ENCODE data around the gene NRM.
A peak's percentile ranks its signal among the peaks of the same experiment; 100 is the strongest.

NRM gene

DNA sequence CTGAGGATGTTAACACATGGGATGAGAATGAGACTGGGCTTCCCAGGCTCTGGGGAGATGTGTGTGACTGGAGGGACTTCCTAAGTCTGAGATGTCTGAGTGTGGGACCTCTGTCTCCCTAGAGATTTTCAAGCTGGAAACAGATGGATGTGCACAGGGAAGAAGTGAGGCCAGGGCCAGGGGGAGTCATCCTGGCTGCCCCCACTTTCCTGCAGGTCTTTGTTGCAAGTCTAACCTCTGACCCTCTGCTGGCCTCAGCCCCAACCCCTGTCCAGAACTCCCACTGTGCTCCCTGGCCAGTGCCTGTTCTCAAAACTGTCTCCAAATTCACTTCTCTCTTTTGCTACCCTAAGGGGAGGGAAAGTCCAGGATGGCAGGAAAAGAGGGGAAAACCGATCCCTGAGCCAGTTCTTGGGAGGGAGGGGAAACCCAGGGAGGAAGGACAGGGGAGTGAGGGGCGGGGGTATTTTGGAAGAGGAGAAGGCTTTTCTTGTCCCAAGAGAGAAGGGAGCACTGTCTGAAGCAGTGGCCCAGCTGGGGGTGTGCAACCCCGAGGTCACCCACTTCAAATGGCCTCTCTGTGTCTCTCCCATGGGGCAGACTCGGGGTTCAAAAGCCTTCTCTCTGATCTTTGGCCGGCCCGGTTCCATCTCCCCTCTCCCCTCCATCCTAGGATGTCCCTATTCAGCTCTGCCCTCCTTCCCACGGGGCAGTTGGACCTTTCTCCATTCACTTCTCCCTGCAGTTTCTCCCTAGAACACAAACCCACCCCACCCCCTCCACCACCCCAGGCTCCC lies 7.4 kb downstream of the NRM start:
- no peaks in the 10 kb centered on the region for H3K9me2 ChIP-seq (replicated peaks; ENCODE audit: insufficient read depth, low read length)
- H2AFZ ChIP-seq (ENCODE audit: low read depth, low read length, severe bottlenecking), result no peak overlapping the region
- H3F3A ChIP-seq (ENCODE audit: insufficient read depth), result peaks cover 66% of the 10 kb centered on the region
- no peaks in the 10 kb centered on the region for H4K20me1 ChIP-seq (ENCODE audit: low read depth, low read length)
- H3K27ac ChIP-seq (ENCODE audit: low read depth, low read length), result peak overlapping the region; percentile 94
- peaks cover 4% of the 10 kb centered on the region for H3K36me3 ChIP-seq (ENCODE audit: low read length)
- H3K4me2 ChIP-seq (ENCODE audit: low read depth, low read length, poor library complexity, severe bottlenecking), result peak overlapping the region; percentile 92
- peaks cover 74% of the 10 kb centered on the region for H3K79me2 ChIP-seq (ENCODE audit: insufficient read depth, low read length)
- no peaks in the 10 kb centered on the region for H3K9me3 ChIP-seq (ENCODE audit: insufficient read depth, low read length)
- TF ChIP-seq, protein P1, sequence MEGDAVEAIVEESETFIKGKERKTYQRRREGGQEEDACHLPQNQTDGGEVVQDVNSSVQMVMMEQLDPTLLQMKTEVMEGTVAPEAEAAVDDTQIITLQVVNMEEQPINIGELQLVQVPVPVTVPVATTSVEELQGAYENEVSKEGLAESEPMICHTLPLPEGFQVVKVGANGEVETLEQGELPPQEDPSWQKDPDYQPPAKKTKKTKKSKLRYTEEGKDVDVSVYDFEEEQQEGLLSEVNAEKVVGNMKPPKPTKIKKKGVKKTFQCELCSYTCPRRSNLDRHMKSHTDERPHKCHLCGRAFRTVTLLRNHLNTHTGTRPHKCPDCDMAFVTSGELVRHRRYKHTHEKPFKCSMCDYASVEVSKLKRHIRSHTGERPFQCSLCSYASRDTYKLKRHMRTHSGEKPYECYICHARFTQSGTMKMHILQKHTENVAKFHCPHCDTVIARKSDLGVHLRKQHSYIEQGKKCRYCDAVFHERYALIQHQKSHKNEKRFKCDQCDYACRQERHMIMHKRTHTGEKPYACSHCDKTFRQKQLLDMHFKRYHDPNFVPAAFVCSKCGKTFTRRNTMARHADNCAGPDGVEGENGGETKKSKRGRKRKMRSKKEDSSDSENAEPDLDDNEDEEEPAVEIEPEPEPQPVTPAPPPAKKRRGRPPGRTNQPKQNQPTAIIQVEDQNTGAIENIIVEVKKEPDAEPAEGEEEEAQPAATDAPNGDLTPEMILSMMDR (IDR thresholded peaks at IDR 0.05; ENCODE audit: insufficient read depth, low read length, poor library complexity, severe bottlenecking), result no peak
- TF ChIP-seq EZH2phosphoT487 (conservative IDR thresholded peaks at IDR 0.05; ENCODE audit: low read length), result no peak
- H3K27me3 ChIP-seq (ENCODE audit: low read length), result no peaks in the 10 kb centered on the region
- peak overlapping the region; percentile 91 for H3K4me3 ChIP-seq (ENCODE audit: insufficient read depth, low read length, poor library complexity, severe bottlenecking)
- peak overlapping the region; percentile 82 for H3K9ac ChIP-seq (ENCODE audit: low read length)

DNA sequence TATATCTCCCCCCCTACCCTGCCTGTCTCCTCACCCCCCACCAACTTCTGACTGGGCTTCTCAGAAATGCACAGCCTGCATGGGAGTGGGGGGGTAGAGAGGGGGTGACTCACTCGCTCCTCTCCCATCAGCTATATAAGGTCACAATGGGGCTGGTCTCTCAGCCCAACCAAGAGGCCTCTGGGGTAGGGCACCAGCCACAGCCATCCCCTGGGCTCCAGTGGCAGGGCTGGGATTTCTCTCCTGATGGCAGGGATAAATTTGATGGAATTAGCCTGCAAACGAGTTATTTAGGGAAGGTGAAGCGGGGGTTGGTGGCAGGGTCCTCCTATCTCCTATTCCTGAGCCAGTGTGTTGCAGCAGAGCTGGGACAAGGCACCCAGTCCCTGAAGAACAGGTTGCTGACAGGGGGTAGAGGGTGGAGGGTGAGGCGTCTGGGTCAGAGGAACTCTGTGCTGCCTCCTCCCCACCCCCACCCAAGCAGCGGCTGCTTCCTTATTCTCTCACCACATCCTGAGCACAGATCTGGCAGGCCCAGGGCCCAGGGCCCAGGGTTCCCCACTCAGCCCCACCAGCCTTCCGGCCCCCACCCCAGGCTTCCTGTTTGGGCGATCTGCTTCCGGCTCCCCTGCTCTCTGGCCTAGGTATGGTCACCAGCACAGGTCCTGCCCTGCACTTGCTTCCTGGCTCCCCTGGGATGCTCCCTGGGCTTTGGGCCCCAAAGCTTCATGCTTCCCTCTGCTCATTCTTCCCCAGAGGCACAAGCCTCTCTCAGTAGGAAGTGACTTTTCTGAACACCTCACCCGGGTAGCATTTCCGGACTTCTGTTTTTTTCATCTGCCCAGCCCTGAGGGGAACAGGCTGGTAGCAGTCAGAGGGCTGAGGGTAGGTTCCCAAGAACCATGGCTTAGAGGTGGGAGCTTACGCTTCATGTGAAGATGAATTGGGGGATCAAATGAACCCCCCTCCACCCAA lies 8.4 kb downstream of the NRM start:
- Histone ChIP-seq H3K36me3 (ENCODE audit: low read length) (peaks cover 4% of the 10 kb centered on the region), H3K27ac (ENCODE audit: low read depth, low read length) (peak overlapping the region; percentile 94), H3F3A (ENCODE audit: insufficient read depth) (peaks cover 56% of the 10 kb centered on the region), H4K20me1 (ENCODE audit: low read depth, low read length) (no peaks in the 10 kb centered on the region), H2AFZ (ENCODE audit: low read depth, low read length, severe bottlenecking) (no peak overlapping the region), H3K4me3 (ENCODE audit: insufficient read depth, low read length, poor library complexity, severe bottlenecking) (peak overlapping the region; percentile 91), H3K9me2 (replicated peaks; ENCODE audit: insufficient read depth, low read length) (no peaks in the 10 kb centered on the region), H3K9me3 (ENCODE audit: insufficient read depth, low read length) (no peaks in the 10 kb centered on the region), H3K9ac (ENCODE audit: low read length) (peak overlapping the region; percentile 82), H3K79me2 (ENCODE audit: insufficient read depth, low read length) (peaks cover 74% of the 10 kb centered on the region), H3K4me2 (ENCODE audit: low read depth, low read length, poor library complexity, severe bottlenecking) (peak overlapping the region; percentile 92), H3K27me3 (ENCODE audit: low read length) (no peaks in the 10 kb centered on the region)
- TF ChIP-seq, protein P1 (IDR thresholded peaks at IDR 0.05; ENCODE audit: insufficient read depth, low read length, poor library complexity, severe bottlenecking), result no peak
- TF ChIP-seq EZH2phosphoT487 (conservative IDR thresholded peaks at IDR 0.05; ENCODE audit: low read length), result no peak

DNA sequence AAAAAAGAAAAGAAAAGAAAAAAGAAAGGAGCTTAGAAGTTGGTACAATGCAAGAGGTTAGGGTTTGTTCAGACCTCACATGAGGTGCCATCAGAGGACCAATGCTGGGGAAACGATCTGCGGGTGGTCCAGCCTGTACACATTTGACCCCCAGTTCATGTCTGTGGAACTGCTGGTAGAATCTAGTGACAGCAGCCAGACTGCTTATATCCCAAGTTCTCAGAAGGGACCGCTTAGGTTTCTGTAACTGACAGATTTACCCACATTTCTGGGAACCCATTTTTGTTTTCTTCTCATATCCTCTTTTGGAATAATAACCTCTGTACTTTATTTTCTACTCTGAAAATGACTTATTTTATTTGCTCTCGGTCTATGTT lies 9.0 kb downstream of the NRM start:
- Histone ChIP-seq H4K20me1 (ENCODE audit: low read depth, low read length) (no peaks in the 10 kb centered on the region), H3K27ac (ENCODE audit: low read depth, low read length) (peak overlapping the region; percentile 94), H3K9me2 (replicated peaks; ENCODE audit: insufficient read depth, low read length) (no peaks in the 10 kb centered on the region), H2AFZ (ENCODE audit: low read depth, low read length, severe bottlenecking) (no peak overlapping the region), H3K27me3 (ENCODE audit: low read length) (no peaks in the 10 kb centered on the region), H3F3A (ENCODE audit: insufficient read depth) (peaks cover 54% of the 10 kb centered on the region), H3K9me3 (ENCODE audit: insufficient read depth, low read length) (no peaks in the 10 kb centered on the region), H3K79me2 (ENCODE audit: insufficient read depth, low read length) (peaks cover 74% of the 10 kb centered on the region), H3K9ac (ENCODE audit: low read length) (peak overlapping the region; percentile 82), H3K36me3 (ENCODE audit: low read length) (peaks cover 4% of the 10 kb centered on the region), H3K4me2 (ENCODE audit: low read depth, low read length, poor library complexity, severe bottlenecking) (peak overlapping the region; percentile 92), H3K4me3 (ENCODE audit: insufficient read depth, low read length, poor library complexity, severe bottlenecking) (peak overlapping the region; percentile 91)
- TF ChIP-seq, protein P1 (IDR thresholded peaks at IDR 0.05; ENCODE audit: insufficient read depth, low read length, poor library complexity, severe bottlenecking), result no peak
- no peak for TF ChIP-seq EZH2phosphoT487 (conservative IDR thresholded peaks at IDR 0.05; ENCODE audit: low read length)

Data from SU-DHL-6 (cell line).